Natural killer cell (primary cell): ENCODE measurements around the gene TMTC2. TPM values are rescaled to one million over a fixed set of nuclear protein-coding genes. Genes with fewer than 3 reads are reported as not detected.

Source experiments
- ATAC-seq, 3 donors: fragments of 150-1000 bp in 2 of 3; fragments of 200-7000 bp in 1 of 3; cut with Tn5 transposase; 1 replicate in 1 of 3; 2 replicates in 2 of 3; pipeline ENCODE4 v1.10.0; 2021; ENCODE audit warnings: mild to moderate bottlenecking in 2 of 3, moderate library complexity in 2 of 3
- DNase-seq, 2 donors: peaks; one replicate each; pipeline versions ENCODE4 v3.0.0 to v3.0.0-alpha.2; 2013 to 2021; ENCODE audit warnings: mixed read lengths in 1 of 2
- H3K27ac ChIP-seq: one replicate; pipeline ENCODE4 v1.5.1; 2013; ENCODE audit warnings: mild to moderate bottlenecking, low read length
- H3K27me3 ChIP-seq: one replicate; pipeline ENCODE4 v1.6.1; 2013; ENCODE audit warnings: low read length; ENCODE audit not compliant: control insufficient read depth, insufficient read depth
- H3K36me3 ChIP-seq: one replicate; pipeline ENCODE4 v1.6.1; 2013; ENCODE audit warnings: low read length; ENCODE audit not compliant: control insufficient read depth, insufficient read depth
- H3K4me1 ChIP-seq: one replicate; pipeline ENCODE4 v1.6.1; 2013; ENCODE audit warnings: low read length; ENCODE audit not compliant: control insufficient read depth, insufficient read depth
- H3K4me3 ChIP-seq: one replicate; pipeline ENCODE4 v1.5.1; 2013; ENCODE audit warnings: low read length
- H3K9me3 ChIP-seq: one replicate; pipeline ENCODE4 v1.6.1; 2013; ENCODE audit warnings: low read length; ENCODE audit not compliant: control insufficient read depth, insufficient read depth
- H3K27ac Mint-ChIP-seq, 2 donors: one replicate each; pipeline ENCODE4 v1.8.0; 2022; ENCODE audit warnings: mild to moderate bottlenecking in 2 of 2, mixed read lengths in 2 of 2, moderate library complexity in 1 of 2
- H3K27me3 Mint-ChIP-seq, 2 donors: one replicate each; pipeline ENCODE4 v1.8.0; 2022; ENCODE audit warnings: low read depth in 2 of 2, mixed read lengths in 2 of 2
- H3K36me3 Mint-ChIP-seq: one replicate; pipeline ENCODE4 v1.8.0; 2022; ENCODE audit warnings: mixed read lengths
- H3K4me1 Mint-ChIP-seq, 2 donors: one replicate each; pipeline ENCODE4 v1.8.0; 2022; ENCODE audit warnings: mixed read lengths in 2 of 2
- H3K4me3 Mint-ChIP-seq: one replicate; pipeline ENCODE4 v1.8.0; 2022; ENCODE audit warnings: mild to moderate bottlenecking, moderate library complexity, mixed read lengths
- H3K9me3 Mint-ChIP-seq, 2 donors: one replicate each; pipeline ENCODE4 v1.8.0; 2022; ENCODE audit warnings: mixed read lengths in 2 of 2
- WGBS: methylation state at CpG from one replicate; pipeline ENCODE4 v1.1.7; 2013; ENCODE audit warnings: missing lambda C conversion rate; ENCODE audit not compliant: insufficient coverage; 5-methylcytosine and 5-hydroxymethylcytosine counted together
- intact Hi-C: fragments of 100-400 bp; cut with micrococcal nuclease; formaldehyde crosslinking; loops from one replicate; pipeline ENCODE4 v1.14.2; 2022
- total RNA-seq, 4 donors: library from RNA; stranded (reverse); fragments of 120-200 nt in 1 of 4; gene quantifications; one replicate each; pipeline versions ENCODE4 v1.2.3 to v1.2.4, GENCODE V29; 2013 to 2022
- TF ChIP-seq, protein P1 (sequence below): fragments of 200-600 bp; IDR thresholded peaks from one replicate; pipeline ENCODE4 v1.8.0; 2022; ENCODE audit warnings: antibody characterized with exemption

Gene TMTC2
- total RNA-seq, 3 donors from 2014 or later (not counting 1 experiment from before 2014, with no cell fraction given): 1.4 to 2.3 (median 1.6) TPM

DNA sequence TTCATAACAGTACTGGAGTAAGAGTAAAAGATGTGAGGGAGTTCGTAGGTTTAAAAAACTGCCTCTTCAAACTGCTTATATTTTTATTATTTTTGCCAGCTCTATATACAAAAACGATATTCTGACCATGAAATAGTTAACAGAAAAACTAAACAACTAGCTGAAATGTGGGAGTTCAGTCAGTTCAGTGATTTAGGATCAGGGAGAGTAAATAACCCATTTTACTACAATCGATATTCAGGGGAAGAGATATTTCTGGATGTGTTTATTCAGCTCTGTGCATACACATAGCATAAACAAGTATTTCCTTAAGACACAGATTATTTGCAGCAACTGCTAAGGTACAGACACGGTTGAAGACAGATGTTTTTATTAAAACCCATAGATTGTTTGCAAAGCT lies 470.9 kb downstream of the TMTC2 start:
- H3K9me3 Mint-ChIP-seq: peaks cover 10 to 15% of the 10 kb centered on the region in 2 donors
- Histone ChIP-seq H3K9me3 (no peaks in the 10 kb centered on the region), H3K36me3 (no peaks in the 10 kb centered on the region), H3K27me3 (no peaks in the 10 kb centered on the region), H3K4me3 (no peak overlapping the region), H3K27ac (no peak overlapping the region), H3K4me1 (no peaks in the 10 kb centered on the region)
- intact Hi-C loops: no loop called here
- H3K27me3 Mint-ChIP-seq: no peaks in the 10 kb centered on the region
- 63% methylated on average over 1 of the region's 4 CpGs for WGBS
- ATAC-seq: no peak
- H3K4me3 Mint-ChIP-seq: no peak overlapping the region
- no peak for DNase-seq
- H3K36me3 Mint-ChIP-seq: no peaks in the 10 kb centered on the region
- no peak overlapping the region for H3K27ac Mint-ChIP-seq
- TF ChIP-seq, protein P1, sequence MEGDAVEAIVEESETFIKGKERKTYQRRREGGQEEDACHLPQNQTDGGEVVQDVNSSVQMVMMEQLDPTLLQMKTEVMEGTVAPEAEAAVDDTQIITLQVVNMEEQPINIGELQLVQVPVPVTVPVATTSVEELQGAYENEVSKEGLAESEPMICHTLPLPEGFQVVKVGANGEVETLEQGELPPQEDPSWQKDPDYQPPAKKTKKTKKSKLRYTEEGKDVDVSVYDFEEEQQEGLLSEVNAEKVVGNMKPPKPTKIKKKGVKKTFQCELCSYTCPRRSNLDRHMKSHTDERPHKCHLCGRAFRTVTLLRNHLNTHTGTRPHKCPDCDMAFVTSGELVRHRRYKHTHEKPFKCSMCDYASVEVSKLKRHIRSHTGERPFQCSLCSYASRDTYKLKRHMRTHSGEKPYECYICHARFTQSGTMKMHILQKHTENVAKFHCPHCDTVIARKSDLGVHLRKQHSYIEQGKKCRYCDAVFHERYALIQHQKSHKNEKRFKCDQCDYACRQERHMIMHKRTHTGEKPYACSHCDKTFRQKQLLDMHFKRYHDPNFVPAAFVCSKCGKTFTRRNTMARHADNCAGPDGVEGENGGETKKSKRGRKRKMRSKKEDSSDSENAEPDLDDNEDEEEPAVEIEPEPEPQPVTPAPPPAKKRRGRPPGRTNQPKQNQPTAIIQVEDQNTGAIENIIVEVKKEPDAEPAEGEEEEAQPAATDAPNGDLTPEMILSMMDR: no peak
- no peaks in the 10 kb centered on the region for H3K4me1 Mint-ChIP-seq

DNA sequence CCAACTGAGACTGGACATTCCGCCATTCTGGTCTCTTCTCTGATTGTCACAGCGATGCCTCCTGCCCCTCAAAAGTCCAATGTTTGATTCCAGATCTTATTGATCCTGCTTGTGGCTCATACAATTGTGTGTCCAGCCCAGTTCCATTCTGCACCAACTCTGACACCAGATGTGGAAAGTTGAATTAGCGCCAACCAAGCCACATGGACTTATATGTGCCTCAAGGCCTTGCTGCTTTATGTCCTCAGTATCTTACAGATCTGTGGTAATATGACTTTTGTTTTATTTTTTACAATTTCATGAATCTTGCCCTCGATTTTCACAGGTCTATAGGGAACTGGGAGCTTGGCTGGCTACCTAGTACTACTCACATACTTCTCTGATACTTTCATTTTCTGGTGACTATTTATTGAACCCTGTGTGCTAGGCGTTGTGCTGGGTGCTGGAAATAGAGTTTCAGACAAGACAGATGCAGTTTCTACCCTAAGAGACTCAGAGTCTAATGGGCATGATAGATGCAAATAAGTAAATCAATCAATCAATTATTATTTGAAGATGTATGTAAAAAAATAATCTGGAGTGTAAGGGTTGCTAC lies 472.0 kb downstream of the TMTC2 start:
- ATAC-seq (no peak), DNase-seq (no peak)
- Mint-ChIP-seq H3K4me1 (no peaks in the 10 kb centered on the region), H3K9me3 (peaks cover 15 to 20% of the 10 kb centered on the region in 2 donors), H3K27ac (no peak overlapping the region), H3K36me3 (no peaks in the 10 kb centered on the region), H3K27me3 (no peaks in the 10 kb centered on the region), H3K4me3 (no peak overlapping the region)
- no peak overlapping the region for H3K27ac ChIP-seq
- H3K36me3 ChIP-seq: no peaks in the 10 kb centered on the region
- H3K27me3 ChIP-seq: no peaks in the 10 kb centered on the region
- WGBS: 85% methylated on average over 5 of the region's 5 CpGs
- H3K4me1 ChIP-seq: no peaks in the 10 kb centered on the region
- H3K9me3 ChIP-seq: no peaks in the 10 kb centered on the region
- intact Hi-C loops: no loop called here
- TF ChIP-seq, protein P1: no peak
- no peak overlapping the region for H3K4me3 ChIP-seq

DNA sequence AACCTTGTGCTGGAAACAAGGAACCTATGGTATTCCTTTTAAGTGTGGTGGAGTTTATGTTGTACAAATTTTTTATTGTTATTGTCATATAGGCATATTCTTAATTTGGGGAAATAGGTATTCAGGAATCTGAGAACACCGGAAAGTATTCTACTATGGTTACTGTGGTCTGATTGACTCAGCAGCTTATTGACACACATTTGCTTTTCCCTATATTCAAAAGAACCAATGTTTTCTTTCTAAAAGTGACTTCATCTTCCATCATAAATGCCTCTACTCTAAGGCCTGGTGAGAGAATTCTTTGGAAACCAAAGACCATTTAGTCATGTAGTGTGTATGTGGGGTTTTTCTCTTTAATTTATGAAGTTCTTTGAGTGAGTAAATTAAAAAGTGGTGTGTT lies 474.8 kb downstream of the TMTC2 start:
- intact Hi-C loops: no loop called here
- H3K9me3 Mint-ChIP-seq: peaks cover 18 to 22% of the 10 kb centered on the region in 2 donors
- no peak overlapping the region for H3K4me3 Mint-ChIP-seq
- H3K27me3 Mint-ChIP-seq: no peaks in the 10 kb centered on the region
- no peaks in the 10 kb centered on the region for H3K36me3 ChIP-seq
- no peak overlapping the region for H3K27ac Mint-ChIP-seq
- no peaks in the 10 kb centered on the region for H3K9me3 ChIP-seq
- no peaks in the 10 kb centered on the region for H3K4me1 ChIP-seq
- no peak for ATAC-seq
- no peak overlapping the region for H3K4me3 ChIP-seq
- TF ChIP-seq, protein P1: no peak
- no peak for DNase-seq
- no peak overlapping the region for H3K27ac ChIP-seq
- no peaks in the 10 kb centered on the region for H3K4me1 Mint-ChIP-seq
- 100% methylated on average over 1 of the region's 1 CpG for WGBS
- H3K36me3 Mint-ChIP-seq: no peaks in the 10 kb centered on the region
- H3K27me3 ChIP-seq: no peaks in the 10 kb centered on the region

DNA sequence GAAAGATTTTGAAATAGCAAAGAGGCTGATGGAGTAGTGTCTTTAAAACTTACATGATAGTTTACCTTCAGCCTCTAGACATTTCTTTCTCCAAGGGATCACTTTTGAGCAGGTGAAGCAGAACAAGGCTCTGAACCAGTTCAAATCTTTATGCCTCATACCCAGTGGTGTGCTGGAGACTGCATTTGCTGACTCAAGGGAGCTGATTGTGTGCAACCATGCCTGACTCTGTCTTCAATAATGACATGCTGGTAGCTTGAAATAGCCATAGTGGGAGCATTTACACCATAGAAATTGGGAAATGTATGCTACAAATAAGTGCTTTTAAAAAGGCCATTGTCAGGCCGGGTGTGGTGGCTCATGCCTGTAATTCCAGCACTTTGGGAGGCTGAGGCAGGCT lies 482.0 kb downstream of the TMTC2 start:
- intact Hi-C loops: no loop called here
- H3K36me3 Mint-ChIP-seq: no peaks in the 10 kb centered on the region
- ATAC-seq: no peak
- no peaks in the 10 kb centered on the region for H3K9me3 ChIP-seq
- no peaks in the 10 kb centered on the region for H3K4me1 Mint-ChIP-seq
- no peaks in the 10 kb centered on the region for H3K27me3 Mint-ChIP-seq
- no peak for DNase-seq
- no peak overlapping the region for H3K27ac Mint-ChIP-seq
- WGBS: 86% methylated on average over 1 of the region's 1 CpG
- H3K4me1 ChIP-seq: no peaks in the 10 kb centered on the region
- H3K27me3 ChIP-seq: no peaks in the 10 kb centered on the region
- H3K36me3 ChIP-seq: no peaks in the 10 kb centered on the region
- no peak overlapping the region for H3K4me3 Mint-ChIP-seq
- TF ChIP-seq, protein P1: no peak
- peaks cover 5 to 14% of the 10 kb centered on the region in 2 donors for H3K9me3 Mint-ChIP-seq
- no peak overlapping the region for H3K27ac ChIP-seq
- no peak overlapping the region for H3K4me3 ChIP-seq
